LHCN-M2 (cell line): ENCODE measurements around the gene SULT1A1. TPM values are rescaled to one million over a fixed set of nuclear protein-coding genes. Genes with fewer than 3 reads are reported as not detected.

Source experiments
- DNase-seq: peaks from one replicate; pipeline ENCODE4 v3.0.0-alpha.2; 2012; ENCODE audit warnings: low read depth
- total RNA-seq: library from RNA; depleted of rRNA; stranded (reverse); fragments of >200 nt; gene quantifications from 2 replicates; pipeline ENCODE4 v1.2.3, GENCODE V29; 2014; rRNA removed

Gene SULT1A1
- total RNA-seq, 1 experiment from 2014 or later: 3.3 TPM

DNA sequence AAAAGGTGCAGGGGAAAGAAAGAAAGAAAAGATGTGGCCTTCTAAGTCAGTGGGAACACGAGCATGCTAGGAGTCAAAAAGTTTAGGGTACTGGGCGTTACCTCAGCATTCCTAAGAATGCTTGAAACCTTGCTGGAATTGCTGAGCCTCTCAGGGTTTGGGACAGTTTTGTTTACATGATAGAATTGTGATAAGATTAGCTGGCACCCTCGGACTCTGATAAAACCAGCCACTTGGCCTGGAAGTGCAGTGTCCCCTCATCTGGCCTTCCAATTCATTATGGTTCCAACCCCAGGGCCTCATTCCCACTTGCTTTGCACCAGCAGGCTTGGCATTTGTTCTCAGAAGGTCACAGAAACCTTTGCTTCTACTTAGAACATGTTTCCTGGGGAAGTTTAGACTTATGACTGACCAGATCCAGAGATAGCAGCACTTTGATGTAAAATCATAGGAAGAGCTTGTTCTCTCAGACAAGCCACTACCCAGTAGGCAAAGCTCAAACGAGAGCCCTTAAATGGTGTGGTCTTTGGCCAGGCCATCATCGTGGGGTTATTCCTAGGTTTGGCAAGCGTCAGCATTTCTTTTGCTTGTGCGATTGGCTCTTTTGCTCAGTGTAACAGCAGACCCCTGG lies 48.2 kb downstream of the SULT1A1 start:
- no peak for DNase-seq

DNA sequence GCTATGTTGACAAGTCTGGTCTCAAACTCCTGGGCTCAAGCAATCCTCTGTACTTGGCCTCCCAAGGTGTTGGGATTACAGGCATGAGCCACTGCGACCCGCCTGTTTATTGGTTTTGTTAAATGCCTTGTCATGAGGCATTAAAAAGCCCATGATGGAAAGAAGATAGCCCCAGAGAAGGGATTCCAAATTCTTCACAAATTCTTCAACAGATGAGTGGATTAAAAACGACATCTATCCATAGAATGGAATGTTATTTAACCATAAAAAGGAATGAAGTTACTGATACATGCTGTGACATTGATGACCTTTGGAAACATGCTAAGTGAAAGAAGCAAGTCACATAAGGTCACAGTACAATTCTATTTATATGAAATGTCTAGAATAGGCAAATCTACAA lies 51.4 kb downstream of the SULT1A1 start:
- DNase-seq: no peak

DNA sequence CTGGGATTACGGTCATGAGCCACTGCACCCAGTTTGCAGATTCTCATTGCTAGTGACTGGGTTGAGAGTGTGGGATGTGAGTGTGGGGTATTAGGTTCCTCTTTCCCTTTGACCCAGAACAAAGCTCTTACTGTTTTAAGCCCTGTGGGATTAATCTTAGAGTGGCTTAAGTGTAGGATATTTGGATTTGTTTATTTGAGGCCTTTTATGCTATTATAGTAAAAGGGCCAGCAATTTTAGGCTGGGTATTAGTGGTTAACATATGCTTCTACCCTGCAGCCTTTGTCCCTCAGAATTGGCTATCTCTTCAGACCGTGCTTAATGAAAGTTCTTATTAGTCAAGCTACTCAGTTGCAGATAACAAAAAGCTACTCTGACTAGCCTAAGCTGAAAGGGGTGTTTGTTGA lies 52.9 kb downstream of the SULT1A1 start:
- no peak for DNase-seq

DNA sequence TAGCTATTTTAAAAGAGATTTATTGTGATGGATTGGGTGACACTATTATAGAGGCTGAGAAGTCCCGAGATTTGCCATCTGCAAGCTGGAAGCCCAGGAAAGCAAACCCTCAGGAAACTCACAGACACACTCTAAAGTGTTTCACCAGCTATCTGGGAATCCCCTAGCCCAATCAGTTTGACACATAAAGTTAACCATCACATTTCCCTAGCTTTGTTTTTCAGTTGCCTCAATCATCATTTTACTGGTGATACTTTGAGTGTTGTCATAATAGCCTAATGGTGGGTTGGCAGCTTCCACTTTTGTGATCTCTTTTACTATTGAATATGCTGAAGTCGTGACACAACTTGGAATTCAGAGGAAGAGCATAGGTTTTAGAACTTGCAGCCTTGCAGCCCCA lies 54.3 kb downstream of the SULT1A1 start:
- DNase-seq: no peak

Other genes starting within 250 kb of the SULT1A1 start
- 1.6 TPM in 1 of 2 replicates, not detected in the other for gene NPIPB6, start 246.5 kb downstream of the SULT1A1 start, total RNA-seq
- 40.0 and 56.9 TPM in 2 replicates for gene EIF3CL, start 206.2 kb downstream of the SULT1A1 start, total RNA-seq
- not detected in 2 replicates for gene NPIPB7, start 137.7 kb downstream of the SULT1A1 start, total RNA-seq
- gene CLN3, start 118.0 kb downstream of the SULT1A1 start, total RNA-seq: 9.5 and 25.7 TPM in 2 replicates
- not detected in 2 replicates for gene APOBR, start 115.4 kb downstream of the SULT1A1 start, total RNA-seq
- gene IL27, start 103.2 kb downstream of the SULT1A1 start, total RNA-seq: not detected in 2 replicates
- 1.9 and 6.4 TPM in 2 replicates for gene NUPR1, start 71.1 kb downstream of the SULT1A1 start, total RNA-seq
- 14.9 and 15.6 TPM in 2 replicates for gene SGF29, start 56.1 kb downstream of the SULT1A1 start, total RNA-seq
- not detected in 2 replicates for gene SULT1A2, start 13.0 kb downstream of the SULT1A1 start, total RNA-seq
- gene NPIPB8, start 28.0 kb upstream of the SULT1A1 start, total RNA-seq: 0.06 and 0.34 TPM in 2 replicates
- 108 and 119 TPM in 2 replicates for gene EIF3C, start 101.4 kb upstream of the SULT1A1 start, total RNA-seq
- 0.46 TPM in 1 of 2 replicates, not detected in the other for gene NPIPB9, start 141.7 kb upstream of the SULT1A1 start, total RNA-seq
- 41.7 and 54.5 TPM in 2 replicates for gene ATXN2L, start 213.0 kb upstream of the SULT1A1 start, total RNA-seq
- 147 and 166 TPM in 2 replicates for gene TUFM, start 236.3 kb upstream of the SULT1A1 start, total RNA-seq